Stimulated activated CD4-positive, alpha-beta T cell treated with anti-CD3 and anti-CD28 coated beads, Interleukin-4, amount 100 ng/mL, for 4 hours (primary cell): ENCODE results near the gene ZNF665.
"Not testable (repeated sequence)": the region's sequence is repeated elsewhere in the genome, so short reads cannot be mapped to it uniquely, and the experiment has no call there.

Experiments
- DNase-seq, 2 experiments: peaks; one replicate each; pipeline ENCODE4 v3.0.0-alpha.2; 2020

Gene ZNF665

DNA sequence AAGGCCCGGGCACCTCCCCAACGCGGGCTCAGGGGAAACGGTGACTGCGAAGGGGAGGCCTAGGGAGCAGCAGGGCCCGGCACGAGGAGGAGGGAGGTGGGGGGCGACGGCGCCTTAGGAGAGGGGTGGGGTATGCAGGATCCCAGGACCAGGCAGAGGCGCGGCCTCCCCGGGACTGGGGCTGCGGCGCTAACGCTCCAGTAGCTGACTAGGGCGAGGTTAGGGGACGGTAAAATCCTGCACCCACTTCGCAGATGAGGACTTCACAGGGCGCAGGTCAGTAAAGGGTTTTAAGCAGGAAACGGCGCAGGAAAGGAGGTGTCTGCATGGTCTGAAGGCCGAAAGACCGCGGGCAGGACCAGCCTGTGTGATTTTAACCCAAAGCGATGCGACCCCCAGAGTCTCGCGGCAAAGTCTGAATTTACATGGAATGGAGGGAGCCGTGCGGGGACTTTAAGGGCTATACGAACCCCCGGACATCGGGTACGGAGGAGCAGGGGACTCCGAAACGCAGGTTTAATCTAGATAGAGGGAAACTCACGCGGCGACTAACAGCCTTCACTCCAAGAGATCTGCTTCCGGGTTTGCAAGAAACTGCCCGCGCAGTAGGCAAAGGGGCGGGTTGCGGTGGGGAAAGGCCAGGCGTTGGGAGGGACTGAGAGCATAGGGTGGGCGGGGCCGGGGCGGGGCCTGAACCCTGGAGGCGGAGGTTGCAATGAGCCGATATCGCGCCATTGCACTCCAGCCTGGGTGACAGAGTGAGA is at the start of gene ZNF665:
ZNF665 (minus strand) TSS at position 588 of the 764 bp plus-strand sequence. CDS start 10,460 bp downstream, outside the sequence.
- DNase-seq: peak; percentile 66 to 83

DNA sequence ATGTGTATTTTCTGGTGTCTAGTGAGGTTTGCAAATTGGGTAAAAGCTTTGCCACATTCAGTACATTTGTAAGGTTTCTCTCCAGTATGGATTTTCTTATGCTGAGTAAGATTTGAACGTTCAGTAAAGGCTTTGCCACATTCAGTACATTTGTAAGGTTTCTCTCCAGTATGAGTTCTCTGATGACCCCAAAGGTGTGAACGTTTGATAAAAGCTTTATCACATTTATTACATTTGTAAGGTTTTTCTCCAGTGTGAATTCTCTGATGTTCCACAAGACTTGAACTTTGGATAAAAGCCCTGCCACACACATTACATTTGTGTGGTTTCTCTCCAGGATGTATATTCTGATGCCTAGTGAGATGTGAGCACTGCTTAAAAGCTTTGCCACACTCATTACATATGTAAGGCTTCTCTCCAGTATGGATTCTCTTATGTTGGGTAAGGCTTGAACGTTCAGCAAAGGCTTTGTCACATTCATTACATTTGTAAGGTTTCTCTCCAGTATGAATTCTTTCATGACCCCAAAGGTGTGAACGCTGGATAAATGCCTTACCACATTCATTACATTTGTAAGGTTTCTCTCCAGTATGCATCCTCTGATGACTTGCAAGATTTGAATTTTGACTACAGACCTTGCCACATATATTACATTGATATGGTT is 44.1 kb upstream of the ZNF665 start:
- DNase-seq: no peak

DNA sequence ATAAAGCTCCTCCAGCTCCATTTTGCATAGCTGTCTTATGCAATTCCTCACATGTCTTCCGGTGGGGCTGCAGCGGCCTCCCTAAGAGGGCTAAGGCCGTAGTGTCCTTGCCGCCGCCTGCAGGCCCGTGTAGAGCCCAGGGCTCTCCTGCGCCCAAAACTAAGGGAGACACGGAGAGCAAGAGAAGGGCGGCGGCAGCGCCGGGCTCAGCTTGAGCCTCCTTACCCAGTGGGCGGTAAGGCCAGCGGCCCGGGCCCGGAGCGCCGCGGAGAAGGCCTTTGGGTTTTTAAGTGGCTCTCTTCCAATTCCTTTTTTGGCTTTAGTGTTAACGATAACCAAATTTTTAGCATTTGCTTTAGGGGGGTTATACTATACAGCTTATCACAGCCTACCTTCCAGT is 31.4 kb upstream of the ZNF665 start:
- no peak for DNase-seq

DNA sequence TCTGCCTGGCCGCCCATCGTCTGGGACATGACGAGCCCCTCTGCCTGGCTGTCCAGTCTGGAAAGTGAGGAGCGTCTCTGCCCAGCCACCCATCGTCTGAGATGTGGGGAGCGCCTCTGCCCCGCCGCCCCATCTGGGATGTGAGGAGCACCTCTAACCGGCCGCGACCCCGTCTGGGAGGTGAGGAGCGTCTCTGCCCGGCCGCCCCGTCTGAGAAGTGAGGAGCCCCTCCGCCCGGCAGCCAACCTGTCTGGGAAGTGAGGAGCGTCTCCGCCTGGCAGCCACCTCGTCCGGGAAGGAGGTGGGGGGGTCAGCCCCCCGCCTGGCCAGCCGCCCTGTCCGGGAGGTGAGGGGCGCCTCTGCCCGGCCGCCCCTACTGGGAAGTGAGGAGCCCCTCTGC is 29.6 kb upstream of the ZNF665 start:
- not testable (repeated sequence) for DNase-seq

DNA sequence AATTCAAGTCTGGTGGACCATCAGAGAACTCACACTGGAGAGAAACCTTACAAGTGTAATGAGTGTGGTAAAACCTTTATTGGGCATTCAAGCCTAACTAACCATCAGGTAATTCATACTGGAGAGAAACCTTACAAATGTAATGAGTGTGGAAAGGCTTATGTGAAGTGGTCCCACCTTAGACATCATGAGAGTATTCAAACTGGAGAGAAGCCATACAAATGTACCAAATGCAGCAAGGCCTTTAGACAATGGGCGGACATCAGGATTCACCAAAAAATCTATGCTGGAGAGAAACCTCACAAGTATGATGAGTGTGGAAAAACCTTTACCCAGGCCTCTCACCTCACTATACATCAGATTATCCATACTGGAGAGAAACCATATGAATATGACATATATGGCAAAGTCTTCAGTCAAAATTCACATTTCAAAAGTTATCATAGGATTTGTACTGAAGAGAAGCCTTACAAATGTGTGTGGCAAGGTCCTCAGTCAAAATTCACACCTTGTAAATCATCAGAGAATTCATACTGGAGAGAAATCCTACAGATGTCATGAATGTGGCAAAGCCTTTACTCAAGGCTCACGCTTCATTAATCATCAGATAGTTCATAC is 19.7 kb upstream of the ZNF665 start:
- no peak for DNase-seq

DNA sequence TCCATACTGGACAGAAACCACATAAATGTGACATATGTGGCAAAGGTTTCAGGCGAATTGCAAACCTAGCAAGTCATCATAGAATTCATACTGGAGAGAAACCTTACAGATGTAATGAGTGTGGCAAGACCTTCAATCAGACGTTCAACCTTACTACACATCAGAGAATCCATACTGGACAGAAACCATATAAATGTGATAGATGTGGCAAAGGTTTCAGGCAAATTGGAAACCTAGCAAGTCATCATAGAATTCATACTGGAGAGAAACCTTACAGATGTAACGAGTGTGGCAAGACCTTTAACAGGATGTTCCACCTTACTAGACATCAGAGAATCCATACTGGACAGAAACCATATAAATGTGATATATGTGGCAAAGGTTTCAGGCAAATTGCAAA is 18.4 kb upstream of the ZNF665 start:
- not testable (repeated sequence) for DNase-seq

DNA sequence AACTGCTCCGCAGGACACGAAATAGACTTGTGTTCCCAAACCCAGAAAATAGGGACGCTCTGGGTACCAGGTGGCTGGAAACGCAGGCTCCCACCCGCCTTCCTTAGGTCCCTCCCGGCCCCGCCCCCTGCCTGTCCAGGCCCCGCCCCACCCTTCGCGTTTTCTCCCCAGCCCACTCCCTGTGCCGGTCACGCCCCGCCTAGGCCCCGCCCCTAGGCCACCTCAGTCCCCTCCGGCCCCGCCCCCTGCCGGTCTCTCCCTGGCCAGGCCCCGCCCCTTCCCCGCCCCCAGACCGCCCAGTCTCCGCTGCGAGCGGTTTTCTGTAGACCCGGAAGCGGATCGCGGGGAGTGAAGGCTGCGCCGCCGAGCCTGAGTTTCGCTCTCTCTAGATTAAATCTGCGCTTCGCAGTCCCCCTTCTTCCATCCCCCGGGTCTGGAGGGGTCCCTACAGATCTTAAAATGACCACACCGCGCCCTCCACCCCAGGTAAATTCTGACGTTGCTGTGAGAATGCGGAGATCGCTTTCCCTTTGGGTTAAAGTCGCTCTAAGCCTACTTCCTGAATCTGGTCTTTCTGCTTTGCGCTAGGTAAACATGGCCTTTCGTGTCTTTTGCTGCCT is 3.7 kb upstream of the ZNF665 start:
- peak; percentile 96 to 100 for DNase-seq

DNA sequence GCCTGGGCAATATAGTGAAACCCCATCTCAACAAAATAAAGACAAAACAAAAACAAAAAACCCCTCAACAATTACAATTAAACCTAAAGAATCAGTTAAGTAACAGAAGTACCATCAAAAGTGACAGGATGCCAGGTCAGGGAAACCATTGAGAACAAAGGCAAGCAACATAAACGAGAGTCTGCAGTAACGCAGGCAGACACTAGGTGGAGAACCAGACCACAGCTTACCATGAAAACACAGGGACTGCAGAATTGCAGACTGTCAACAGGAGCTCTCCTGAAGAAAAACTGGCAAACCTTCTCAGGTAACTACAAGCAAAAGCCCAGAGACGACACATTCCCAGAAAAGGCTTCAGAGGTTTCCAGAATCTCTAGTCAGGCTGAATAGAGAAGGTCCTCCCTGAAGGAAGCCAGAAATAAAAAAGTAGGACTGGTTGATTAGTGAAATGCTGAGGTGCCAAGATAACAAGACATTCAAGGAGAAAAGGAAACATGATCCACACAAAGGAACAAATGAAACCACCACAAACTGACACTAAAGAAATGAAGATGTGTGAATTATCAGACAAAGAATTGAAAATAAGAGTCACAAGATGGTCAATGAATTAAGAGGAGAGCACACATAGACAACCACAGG is 2.2 kb upstream of the ZNF665 start:
- DNase-seq: peak; percentile 57 to 69

DNA sequence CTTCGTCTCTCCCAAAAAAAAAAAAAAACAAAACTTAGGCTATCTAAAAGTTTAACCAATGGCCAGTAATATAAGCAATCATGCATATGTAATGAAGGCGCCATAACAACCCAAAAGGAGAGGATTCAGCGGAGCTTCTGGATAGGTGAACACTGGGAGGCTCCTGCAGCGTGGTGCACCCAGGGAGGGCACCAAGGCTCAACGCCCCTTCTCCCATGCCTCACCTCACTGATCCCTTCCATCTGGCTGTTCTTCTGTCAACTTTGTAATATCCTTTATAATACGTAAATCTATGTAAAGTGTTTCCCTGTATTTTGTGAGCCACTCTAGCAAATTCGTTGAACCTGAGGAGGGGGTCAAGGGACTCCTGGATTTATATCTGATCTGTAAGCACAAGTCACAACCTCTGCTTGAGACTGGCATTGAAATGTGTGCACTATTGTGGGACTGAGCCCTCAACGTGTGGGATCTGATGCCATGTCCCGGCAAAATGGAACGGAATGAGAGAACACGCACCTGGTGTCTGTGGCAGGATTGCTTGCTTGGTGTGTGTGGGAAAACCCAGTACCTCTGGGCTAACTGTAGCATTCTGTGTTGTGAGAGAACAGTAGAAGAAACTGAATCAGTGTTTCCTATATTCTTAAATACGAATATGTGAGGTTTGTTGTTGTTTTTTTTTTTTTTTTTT is 521 bp upstream of the ZNF665 start:
- DNase-seq: no peak

DNA sequence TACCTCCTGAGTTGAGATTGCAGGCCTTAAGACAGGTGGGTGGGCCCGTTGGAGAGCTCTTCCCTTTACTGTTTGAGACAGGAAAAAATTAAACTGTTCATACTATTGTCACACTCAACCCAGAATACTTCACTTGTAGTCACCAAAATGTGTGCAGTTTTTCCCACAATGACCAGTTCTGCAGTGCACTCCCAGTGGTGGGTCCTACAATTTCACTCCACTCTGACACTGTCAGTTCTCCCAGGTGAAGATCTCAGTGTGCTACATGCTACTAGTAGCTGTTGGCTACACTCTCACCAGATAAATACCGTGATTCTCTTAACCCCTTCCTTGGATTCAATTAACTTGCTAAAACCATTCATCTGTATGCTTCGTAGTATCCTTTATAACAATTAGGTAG is 2.9 kb downstream of the ZNF665 start:
- DNase-seq: no peak

DNA sequence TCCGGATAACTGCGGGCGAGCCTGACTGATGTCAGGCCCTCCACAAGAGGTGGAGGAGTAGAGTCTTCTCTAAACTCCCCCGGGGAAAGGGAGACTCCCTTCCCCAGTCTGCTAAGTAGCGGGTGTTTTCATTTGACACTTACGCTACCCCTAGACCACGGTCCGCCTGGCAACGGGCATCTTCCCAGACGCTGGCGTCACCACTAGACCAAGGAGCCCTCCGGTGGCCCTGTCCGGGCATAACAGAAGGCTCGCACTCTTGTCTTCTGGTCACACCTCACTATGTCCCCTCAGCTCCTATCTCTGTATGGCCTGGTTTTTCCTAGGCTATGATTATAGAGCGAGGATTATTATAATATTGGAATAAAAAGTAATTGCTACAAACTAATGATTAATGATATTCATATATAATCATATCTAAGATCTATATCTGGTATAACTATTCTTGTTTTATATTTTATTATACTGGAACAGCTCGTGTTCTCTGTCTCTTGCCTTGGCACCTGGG is 3.4 kb downstream of the ZNF665 start:
- not testable (repeated sequence) for DNase-seq

DNA sequence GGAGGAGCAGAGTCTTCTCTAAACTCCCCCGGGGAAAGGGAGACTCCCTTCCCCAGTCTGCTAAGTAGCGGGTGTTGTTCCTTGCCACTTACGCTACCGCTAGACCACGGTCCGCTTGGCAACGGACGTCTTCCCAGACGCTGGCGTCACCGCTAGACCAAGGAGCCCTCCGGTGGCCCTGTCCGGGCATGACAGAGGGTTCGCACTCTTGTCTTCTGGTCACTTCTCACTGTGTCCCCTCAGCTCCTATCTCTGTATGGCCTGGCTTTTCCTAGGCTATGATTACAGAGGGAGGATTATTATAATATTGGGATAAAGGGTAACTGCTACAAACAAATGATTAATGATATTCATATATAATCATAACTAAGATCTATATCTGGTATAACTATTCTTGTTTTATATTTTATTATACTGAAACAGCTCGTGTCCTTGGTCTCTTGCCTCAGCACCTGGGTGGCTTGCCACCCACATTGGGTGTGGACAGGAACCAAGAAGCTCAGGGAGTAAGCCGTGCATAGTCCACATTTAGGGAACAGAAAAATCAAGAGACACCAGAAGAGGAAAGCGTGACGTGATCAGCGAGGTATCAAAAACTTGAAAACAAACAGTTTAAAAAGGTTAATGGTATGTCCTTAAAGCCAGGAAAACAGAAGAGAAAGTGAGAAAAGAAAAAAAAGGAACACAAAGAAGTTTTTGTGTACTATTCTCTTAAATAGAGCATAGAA is 7.8 kb downstream of the ZNF665 start:
- DNase-seq: not testable (repeated sequence)

DNA sequence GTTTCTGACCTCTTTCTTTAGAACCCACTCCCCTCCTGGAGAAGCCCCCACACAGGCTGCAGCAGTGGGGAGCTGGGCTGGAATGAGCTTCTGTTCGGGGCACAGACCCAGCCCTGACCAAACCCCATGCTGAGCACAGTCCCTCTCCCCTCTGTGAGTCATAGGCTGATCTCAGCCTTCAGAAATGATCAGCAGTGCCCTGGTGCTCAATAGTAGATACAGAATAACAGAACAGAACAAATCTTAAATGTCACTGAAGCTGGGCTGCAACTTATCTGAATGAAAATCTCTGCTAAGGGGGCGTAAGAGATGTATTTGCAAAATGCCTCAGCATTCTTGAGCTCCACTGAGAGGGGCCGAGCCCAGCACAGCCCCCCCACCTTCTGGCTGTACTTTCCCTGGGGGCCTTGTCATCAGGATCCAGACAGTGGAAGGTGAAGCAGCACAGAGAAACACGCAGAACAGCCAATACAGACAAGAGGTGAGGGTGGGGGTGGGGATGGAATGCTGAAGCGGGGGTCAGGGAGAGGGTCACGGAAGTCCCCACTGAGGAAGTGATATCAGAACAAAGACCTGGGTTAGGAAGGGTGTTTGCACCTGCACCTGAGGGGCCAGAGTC is 9.9 kb downstream of the ZNF665 start:
- no peak for DNase-seq

DNA sequence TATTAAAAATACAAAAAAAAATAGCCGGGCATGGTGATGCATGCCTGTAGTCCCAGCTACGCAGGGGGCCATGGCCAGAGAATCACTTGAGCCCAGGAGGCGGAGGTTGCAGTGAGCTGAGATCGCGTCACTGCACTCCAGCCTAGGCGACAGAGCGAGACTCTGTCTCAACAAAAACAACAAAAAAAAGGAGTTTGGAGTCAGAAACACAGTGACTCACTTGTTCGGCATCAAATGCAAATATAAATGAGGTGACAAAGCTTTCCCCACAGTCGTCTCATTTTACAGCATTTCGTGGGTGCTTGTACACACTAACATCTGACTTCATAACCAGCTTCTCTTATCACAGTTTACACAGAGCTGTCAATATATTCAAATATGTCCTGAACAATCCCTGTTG is 11.0 kb downstream of the ZNF665 start:
- no peak for DNase-seq

DNA sequence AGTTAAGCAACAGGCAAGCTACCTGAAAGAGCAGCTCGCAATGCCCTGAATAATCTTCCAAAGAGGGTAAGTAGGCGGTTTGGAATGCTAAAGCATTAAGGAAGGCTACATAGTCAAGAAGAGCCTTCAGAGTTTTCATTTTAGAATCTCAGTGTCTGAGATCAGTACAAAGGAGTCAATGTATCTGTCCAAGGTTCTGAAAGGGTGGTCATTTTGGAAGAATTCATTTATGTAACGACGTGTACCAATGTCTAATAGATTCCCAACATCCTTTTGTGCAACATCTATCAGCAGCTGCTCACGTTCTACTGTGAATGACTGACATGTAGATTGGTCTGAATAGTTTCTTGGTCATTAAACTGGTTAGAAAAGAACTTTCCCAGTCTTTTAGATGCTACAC is 15.2 kb downstream of the ZNF665 start:
- DNase-seq: no peak

DNA sequence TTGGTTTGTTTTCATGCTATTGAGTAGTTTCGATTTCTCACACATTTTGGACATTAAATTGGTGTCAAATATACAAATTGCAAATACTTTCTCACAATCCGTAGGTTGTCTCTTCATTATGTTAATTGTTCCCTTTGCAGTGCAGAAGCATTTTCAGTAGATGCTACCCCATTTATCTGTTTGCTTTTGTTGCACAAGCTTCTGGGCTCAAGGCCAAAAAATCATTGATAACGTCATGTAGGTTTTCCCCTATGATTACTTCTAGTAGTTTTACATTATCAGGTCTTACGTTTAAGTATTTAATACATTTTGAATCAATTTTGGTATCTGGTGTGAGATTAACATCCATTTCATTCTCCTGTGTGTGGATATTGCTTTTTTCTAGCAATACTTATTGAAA is 20.3 kb downstream of the ZNF665 start:
- DNase-seq: no peak

DNA sequence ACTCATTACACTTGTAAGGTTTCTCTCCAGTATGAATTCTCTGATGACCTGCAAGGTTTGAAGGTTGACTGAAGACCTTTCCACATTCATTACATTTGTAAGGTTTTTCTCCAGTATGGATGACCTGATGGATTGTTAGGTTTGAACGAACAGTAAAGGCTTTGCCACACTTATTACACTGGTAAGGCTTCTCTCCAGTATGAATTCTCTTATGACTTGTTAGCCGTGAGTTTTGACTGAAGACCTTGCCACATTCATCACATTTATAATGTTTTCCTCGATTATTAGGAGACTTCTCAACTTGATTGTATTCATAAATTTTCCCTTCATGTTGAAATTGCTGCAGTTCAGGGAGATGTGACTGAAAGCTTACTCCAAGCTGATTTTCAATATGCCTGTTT is 27.5 kb downstream of the ZNF665 start:
- DNase-seq: no peak

DNA sequence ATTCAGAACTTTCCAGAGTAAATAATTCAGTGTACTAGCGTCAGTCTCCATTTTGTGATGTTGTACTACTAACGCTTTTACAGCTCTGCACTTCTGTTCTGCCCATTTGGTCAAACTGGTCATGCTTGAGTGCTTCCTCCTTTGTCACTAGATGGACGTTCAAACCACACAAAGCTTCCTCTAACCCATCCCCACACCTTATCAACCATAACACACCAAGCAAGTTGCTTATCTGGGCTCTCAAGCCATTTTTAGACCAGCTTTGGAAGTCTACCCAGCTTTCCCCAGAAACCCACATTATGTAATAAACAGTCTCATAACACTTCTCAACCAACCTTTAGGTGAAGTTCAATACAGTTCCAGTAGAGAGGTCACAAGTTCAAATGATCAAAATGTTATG is 32.0 kb downstream of the ZNF665 start:
- DNase-seq: no peak

DNA sequence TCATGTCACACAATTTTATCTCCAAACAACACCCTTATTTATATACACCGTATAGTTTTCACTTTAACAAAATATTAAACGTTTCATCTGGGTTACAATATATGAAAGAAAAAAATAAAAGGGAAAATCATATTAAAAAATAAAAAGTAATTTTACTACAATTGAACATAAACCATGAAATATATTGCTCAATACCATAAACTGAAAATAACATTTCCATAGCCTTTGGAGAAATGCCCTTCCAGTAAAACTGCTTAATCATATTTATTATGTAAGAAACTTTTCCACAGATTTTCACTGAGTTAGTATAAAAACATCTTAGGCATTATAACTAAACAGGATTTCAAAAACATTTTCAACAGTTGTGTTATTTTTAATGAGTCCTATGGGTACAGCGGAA is 32.8 kb downstream of the ZNF665 start:
- DNase-seq: no peak

DNA sequence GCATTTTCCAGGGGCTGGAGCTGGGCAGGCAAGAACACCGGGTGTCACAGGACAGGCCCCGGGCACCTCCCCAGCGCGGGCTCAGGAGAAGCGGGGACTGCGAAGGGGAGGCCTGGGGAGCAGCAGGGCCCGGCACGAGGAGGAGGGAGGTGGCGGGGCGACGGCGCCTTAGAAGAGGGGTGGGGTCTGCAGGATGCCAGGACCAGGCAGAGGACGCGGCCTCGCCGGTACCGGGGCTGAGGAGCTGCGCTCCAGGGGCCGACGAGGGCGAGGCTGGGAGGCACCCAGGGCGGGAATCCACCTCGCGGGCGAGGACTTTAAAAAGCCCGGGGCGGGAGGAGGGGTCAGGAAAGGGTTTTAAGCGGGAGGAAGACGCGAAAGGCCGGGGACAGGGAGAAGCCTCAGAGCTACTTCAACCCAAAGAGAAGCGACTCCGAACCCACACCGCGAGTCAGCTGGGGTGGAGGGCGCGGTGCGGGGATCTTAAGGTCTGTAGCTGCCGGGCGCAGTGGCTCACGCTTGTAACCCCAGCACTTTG is 35.0 kb downstream of the ZNF665 start:
- DNase-seq: peak; percentile 33 to 35

DNA sequence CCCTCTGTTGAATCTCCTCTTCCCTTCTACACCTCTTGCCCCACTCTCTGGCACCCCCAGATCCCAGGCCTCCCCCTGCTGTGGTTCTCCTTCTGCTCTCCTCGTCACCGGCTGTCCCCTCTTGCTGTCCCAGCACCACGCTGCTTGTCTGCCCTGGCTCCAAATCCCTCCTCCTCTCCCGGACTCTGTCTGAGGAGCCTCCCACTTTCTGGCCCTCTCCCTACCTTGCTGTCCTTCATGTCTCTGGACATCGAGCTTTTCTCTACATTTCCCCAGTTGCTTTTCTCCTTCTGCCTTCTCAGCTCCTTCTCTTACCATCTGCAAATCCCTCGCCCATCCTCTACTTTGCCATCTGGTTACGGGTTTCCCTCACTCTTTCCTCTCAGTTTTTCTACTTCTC is 35.5 kb downstream of the ZNF665 start:
- DNase-seq: no peak
